ENCODE data around the gene ADGRG3.

GRCh38 chr16:57620335-57621231, 47.5 kb upstream of the ADGRG3 start:
- TF ChIP-seq MXI1 (IDR thresholded peaks at IDR 0.05; ENCODE audit: low read depth, low read length): no peak
- TF ChIP-seq CTCF (IDR thresholded peaks at IDR 0.05 in 2 of 3, conservative IDR thresholded peaks at IDR 0.05 in 1 of 3; ENCODE audit: control insufficient read depth in 2 of 3, extremely low read depth in 1 of 3, insufficient read depth in 1 of 3, low read depth in 3 of 3, low read length in 3 of 3): no peak
